SK-N-SH (cell line): ENCODE measurements around the gene SMIM44. TPM values are rescaled to one million over a fixed set of nuclear protein-coding genes. Genes with fewer than 3 reads are reported as not detected.
"Not testable (repeated sequence)": the region's sequence is repeated elsewhere in the genome, so short reads cannot be mapped to it uniquely, and the experiment has no call there.

Source experiments
- CTCF ChIA-PET: fragments of 300-600, 350-600 bp; formaldehyde crosslinking; extraction: SDS; loops from one replicate; lab custom pipeline; 2021; lab: Yijun Ruan, JAX
- POLR2A ChIA-PET: fragments of 350-600 bp; sonication (Branson Sonifier 250); formaldehyde crosslinking; extraction: SDS; loops from one replicate; lab custom pipeline; 2020; ENCODE audit warnings: antibody characterized with exemption, inconsistent platforms; lab: Yijun Ruan, JAX
- DNase-seq: peaks from one replicate; pipeline ENCODE4 v3.0.0; 2012
- H2AFZ ChIP-seq: fragments of 200-600 bp; sonication (generic); 2 replicates; pipeline ENCODE4 v1.8.1; 2016; ENCODE audit warnings: antibody characterized with exemption, mild to moderate bottlenecking, low read depth
- H3F3A ChIP-seq: fragments of 200-600 bp; sonication (generic); replicated peaks from 2 replicates; pipeline ENCODE3; 2016; ENCODE audit warnings: antibody characterized with exemption, mild to moderate bottlenecking; ENCODE audit not compliant: insufficient read depth
- H3K27ac ChIP-seq, 2 experiments: fragments of 200-500 bp in 1 of 2; fragments of 200-600 bp in 1 of 2; sonication (Bioruptor generic) in 1 of 2; sonication (generic), shearing (Covaris generic) in 1 of 2; 2 replicates each; pipeline versions ENCODE4 v1.5.1 to v1.6.1; 2014 to 2016; ENCODE audit warnings: low read depth in 2 of 2, inconsistent platforms in 1 of 2, low read length in 1 of 2, mild to moderate bottlenecking in 1 of 2, mixed read lengths in 1 of 2
- H3K27me3 ChIP-seq: fragments of 200-600 bp; sonication (generic), shearing (Covaris generic); 2 replicates; pipeline ENCODE4 v1.6.1; 2016; ENCODE audit warnings: mixed run types; ENCODE audit not compliant: insufficient read depth
- H3K36me3 ChIP-seq, 2 experiments: fragments of 200-500 bp in 1 of 2; fragments of 200-600 bp in 1 of 2; sonication (Bioruptor generic) in 1 of 2; sonication (generic) in 1 of 2; replicated peaks in 1 of 2; 2 replicates each; pipeline versions ENCODE3 to v1.5.1; 2014 to 2016; ENCODE audit warnings: low read length in 1 of 2, mild to moderate bottlenecking in 1 of 2; ENCODE audit not compliant: insufficient read depth in 2 of 2, control insufficient read depth in 1 of 2
- H3K4me1 ChIP-seq, 2 experiments: fragments of 200-500 bp in 1 of 2; fragments of 200-600 bp in 1 of 2; sonication (Bioruptor generic) in 1 of 2; sonication (generic), shearing (Covaris generic) in 1 of 2; 2 replicates each; pipeline versions ENCODE4 v1.5.1 to v1.6.1; 2014 to 2016; ENCODE audit warnings: low read depth in 1 of 2, low read length in 1 of 2, mixed run types in 1 of 2; ENCODE audit not compliant: insufficient read depth in 2 of 2, control insufficient read depth in 1 of 2
- H3K4me2 ChIP-seq: fragments of 200-600 bp; sonication (generic), shearing (Covaris generic); 2 replicates; pipeline ENCODE4 v1.6.1; 2017; ENCODE audit warnings: mixed run types
- H3K4me3 ChIP-seq, 2 experiments: fragments of 200-500 bp in 1 of 2; fragments of 200-600 bp in 1 of 2; sonication (Bioruptor generic) in 1 of 2; sonication (generic), shearing (Covaris generic) in 1 of 2; 2 replicates each; pipeline versions ENCODE4 v1.5.1 to v1.8.1; 2014 to 2016; ENCODE audit warnings: low read depth in 2 of 2, inconsistent platforms in 1 of 2, low read length in 1 of 2, mild to moderate bottlenecking in 1 of 2, mixed read lengths in 1 of 2, moderate library complexity in 1 of 2
- H3K79me2 ChIP-seq: fragments of 200-600 bp; sonication (generic); 2 replicates; pipeline ENCODE4 v1.8.1; 2017; ENCODE audit warnings: mild to moderate bottlenecking; ENCODE audit not compliant: insufficient read depth
- H3K9ac ChIP-seq: fragments of 200-600 bp; sonication (generic); 2 replicates; pipeline ENCODE4 v1.6.1; 2017; ENCODE audit warnings: mixed run types
- H3K9me2 ChIP-seq: fragments of 200-600 bp; sonication (generic); 2 replicates; pipeline ENCODE4 v1.6.1; 2017; ENCODE audit warnings: mixed run types
- H3K9me3 ChIP-seq: fragments of 200-600 bp; sonication (generic); 2 replicates; pipeline ENCODE4 v1.6.1; 2017; ENCODE audit warnings: mixed run types, mild to moderate bottlenecking, moderate library complexity
- H4K20me1 ChIP-seq: fragments of 200-600 bp; sonication (generic); 2 replicates; pipeline ENCODE4 v1.6.1; 2017; ENCODE audit warnings: mild to moderate bottlenecking, mixed run types; ENCODE audit not compliant: insufficient read depth
- FOXJ3 ChIP-seq: sonication (generic); formaldehyde crosslinking; IDR thresholded peaks from 2 replicates; pipeline ENCODE4 v1.5.1; 2020; ENCODE audit warnings: mild to moderate bottlenecking, missing genetic modification reagents
- GABPA ChIP-seq: IDR thresholded peaks from 2 replicates; pipeline ENCODE4 v1.4.0; 2012; ENCODE audit warnings: low read depth, mild to moderate bottlenecking
- JUND ChIP-seq: IDR thresholded peaks from 2 replicates; pipeline ENCODE4 v1.4.0; 2012
- NFIC ChIP-seq: IDR thresholded peaks from 2 replicates; pipeline ENCODE4 v1.4.0; 2012; ENCODE audit warnings: borderline replicate concordance
- NRF1 ChIP-seq: IDR thresholded peaks from 2 replicates; pipeline ENCODE4 v1.6.1; 2012; ENCODE audit warnings: low read depth, mild to moderate bottlenecking, low read length
- POLR2AphosphoS5 ChIP-seq: IDR thresholded peaks from 2 replicates; pipeline ENCODE4 v1.6.1; 2012; ENCODE audit warnings: low read depth, low read length
- RAD21 ChIP-seq: IDR thresholded peaks from 2 replicates; pipeline ENCODE4 v1.6.1; 2012; ENCODE audit warnings: mild to moderate bottlenecking, low read length
- RXRA ChIP-seq: IDR thresholded peaks from 2 replicates; pipeline ENCODE4 v1.4.0; 2012; ENCODE audit warnings: low read depth, mild to moderate bottlenecking, borderline replicate concordance
- SIN3A ChIP-seq: IDR thresholded peaks from 2 replicates; pipeline ENCODE4 v1.6.1; 2012; ENCODE audit warnings: low read depth, mild to moderate bottlenecking, low read length, moderate library complexity, borderline replicate concordance
- TEAD4 ChIP-seq: IDR thresholded peaks from 2 replicates; pipeline ENCODE4 v1.4.0; 2012; ENCODE audit warnings: mild to moderate bottlenecking, borderline replicate concordance; ENCODE audit not compliant: insufficient read depth
- WGBS: methylation state at CpG from one replicate; pipeline ENCODE4 v1.1.6; 2017; ENCODE audit warnings: low lambda C conversion rate; 5-methylcytosine and 5-hydroxymethylcytosine counted together
- polyA plus RNA-seq, 3 experiments: library from polyadenylated mRNA; depleted of rRNA; stranded (reverse); fragments of >200 nt; gene quantifications; 2 replicates each; pipeline ENCODE4 v1.2.3, GENCODE V29; 2012
- TF ChIP-seq, protein P1 (sequence below): IDR thresholded peaks from 2 replicates; pipeline ENCODE4 v1.4.0; 2012; ENCODE audit warnings: low read depth, borderline replicate concordance
- TF ChIP-seq, protein P2 (sequence below): fragments of 200-600 bp; sonication (generic); IDR thresholded peaks from 2 replicates; pipeline ENCODE4 v1.6.1; 2017; ENCODE audit warnings: antibody characterized with exemption, mild to moderate bottlenecking, moderate library complexity
- TF ChIP-seq, protein P3 (sequence below): fragments of 150-350 bp; IDR thresholded peaks from 2 replicates; pipeline ENCODE4 v1.6.1; 2016; ENCODE audit warnings: mild to moderate bottlenecking, low read depth, low read length

The SMIM44 gene
- polyA plus RNA-seq, 1 of the 3 experiments (the other 2 are of a cell fraction) = not detected

DNA sequence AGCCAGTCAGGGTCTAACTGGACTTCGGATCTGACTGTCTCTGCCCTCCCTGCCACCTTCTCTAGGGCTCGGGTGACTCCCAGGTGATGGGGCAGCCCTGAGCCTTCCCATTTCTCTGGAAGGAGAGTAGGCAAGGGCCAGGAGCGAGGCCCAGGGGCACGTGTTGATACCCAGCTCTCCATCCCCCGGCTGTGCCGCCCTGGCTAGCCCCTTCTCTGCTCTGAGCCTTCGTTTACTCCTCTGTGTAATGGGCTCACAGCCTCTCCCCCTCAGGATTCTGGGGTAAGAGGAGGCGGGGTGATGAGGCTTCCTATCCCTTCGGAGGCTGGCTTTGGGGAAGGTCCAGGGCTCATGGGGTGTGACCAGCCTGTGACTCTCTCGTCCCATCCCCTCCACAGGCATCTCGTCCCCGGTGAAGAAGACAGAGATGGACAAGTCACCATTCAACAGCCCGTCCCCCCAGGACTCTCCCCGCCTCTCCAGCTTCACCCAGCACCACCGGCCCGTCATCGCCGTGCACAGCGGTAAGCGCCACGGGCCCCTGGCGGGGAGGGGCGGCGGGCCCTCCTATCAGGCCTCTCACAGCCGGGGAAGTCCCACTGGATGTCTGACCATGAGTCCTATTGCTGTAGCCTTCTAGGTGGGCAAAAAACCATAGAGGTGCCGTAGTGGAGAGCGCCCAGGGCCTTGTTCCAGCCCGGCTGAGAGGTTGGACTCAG lies 34.5 kb downstream of the SMIM44 start:
- Histone ChIP-seq H4K20me1 (peaks cover 28% of the 10 kb centered on the region), H3K9ac (no peak overlapping the region), H3K4me1 (peaks cover 0 to 13% of the 10 kb centered on the region in 2 experiments; a peak in 1 of 4 replicates), H3F3A (peaks cover 27% of the 10 kb centered on the region), H3K36me3 (peaks cover 19 to 42% of the 10 kb centered on the region in 2 experiments), H3K4me3 (no peak overlapping the region), H3K79me2 (peaks cover 12% of the 10 kb centered on the region; the same call in 1 of the 2 replicates), H3K9me2 (no peaks in the 10 kb centered on the region), H3K27me3 (no peaks in the 10 kb centered on the region), H3K27ac (peak overlapping the region in 1 of 2 experiments; percentile 97; a peak in 2 of 4 replicates), H3K4me2 (no peak overlapping the region), H3K9me3 (no peaks in the 10 kb centered on the region), H2AFZ (no peak overlapping the region)
- 99% methylated on average over 13 of the region's 28 CpGs for WGBS
- ChIA-PET CTCF (interaction anchor here (0.7 to 2.0 kb wide), 2 partner anchors 10 to 23 kb away, joined by 3 to 10 read pairs; no protein-coding TSS in a partner anchor), POLR2A (no interaction called here)
- no peak for DNase-seq
- TF ChIP-seq NFIC = no peak
- TF ChIP-seq, protein P1, sequence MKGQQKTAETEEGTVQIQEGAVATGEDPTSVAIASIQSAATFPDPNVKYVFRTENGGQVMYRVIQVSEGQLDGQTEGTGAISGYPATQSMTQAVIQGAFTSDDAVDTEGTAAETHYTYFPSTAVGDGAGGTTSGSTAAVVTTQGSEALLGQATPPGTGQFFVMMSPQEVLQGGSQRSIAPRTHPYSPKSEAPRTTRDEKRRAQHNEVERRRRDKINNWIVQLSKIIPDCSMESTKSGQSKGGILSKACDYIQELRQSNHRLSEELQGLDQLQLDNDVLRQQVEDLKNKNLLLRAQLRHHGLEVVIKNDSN = no peak
- TF ChIP-seq POLR2AphosphoS5 = no peak
- TF ChIP-seq JUND = no peak
- no peak for TF ChIP-seq FOXJ3 (CRISPR knock-in tag)
- TF ChIP-seq TEAD4 = no peak
- TF ChIP-seq RXRA = no peak
- TF ChIP-seq SIN3A = no peak
- TF ChIP-seq, protein P2, sequence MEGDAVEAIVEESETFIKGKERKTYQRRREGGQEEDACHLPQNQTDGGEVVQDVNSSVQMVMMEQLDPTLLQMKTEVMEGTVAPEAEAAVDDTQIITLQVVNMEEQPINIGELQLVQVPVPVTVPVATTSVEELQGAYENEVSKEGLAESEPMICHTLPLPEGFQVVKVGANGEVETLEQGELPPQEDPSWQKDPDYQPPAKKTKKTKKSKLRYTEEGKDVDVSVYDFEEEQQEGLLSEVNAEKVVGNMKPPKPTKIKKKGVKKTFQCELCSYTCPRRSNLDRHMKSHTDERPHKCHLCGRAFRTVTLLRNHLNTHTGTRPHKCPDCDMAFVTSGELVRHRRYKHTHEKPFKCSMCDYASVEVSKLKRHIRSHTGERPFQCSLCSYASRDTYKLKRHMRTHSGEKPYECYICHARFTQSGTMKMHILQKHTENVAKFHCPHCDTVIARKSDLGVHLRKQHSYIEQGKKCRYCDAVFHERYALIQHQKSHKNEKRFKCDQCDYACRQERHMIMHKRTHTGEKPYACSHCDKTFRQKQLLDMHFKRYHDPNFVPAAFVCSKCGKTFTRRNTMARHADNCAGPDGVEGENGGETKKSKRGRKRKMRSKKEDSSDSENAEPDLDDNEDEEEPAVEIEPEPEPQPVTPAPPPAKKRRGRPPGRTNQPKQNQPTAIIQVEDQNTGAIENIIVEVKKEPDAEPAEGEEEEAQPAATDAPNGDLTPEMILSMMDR = no peak
- TF ChIP-seq GABPA = no peak
- TF ChIP-seq RAD21 = no peak
- TF ChIP-seq NRF1 = no peak
- TF ChIP-seq, protein P3, sequence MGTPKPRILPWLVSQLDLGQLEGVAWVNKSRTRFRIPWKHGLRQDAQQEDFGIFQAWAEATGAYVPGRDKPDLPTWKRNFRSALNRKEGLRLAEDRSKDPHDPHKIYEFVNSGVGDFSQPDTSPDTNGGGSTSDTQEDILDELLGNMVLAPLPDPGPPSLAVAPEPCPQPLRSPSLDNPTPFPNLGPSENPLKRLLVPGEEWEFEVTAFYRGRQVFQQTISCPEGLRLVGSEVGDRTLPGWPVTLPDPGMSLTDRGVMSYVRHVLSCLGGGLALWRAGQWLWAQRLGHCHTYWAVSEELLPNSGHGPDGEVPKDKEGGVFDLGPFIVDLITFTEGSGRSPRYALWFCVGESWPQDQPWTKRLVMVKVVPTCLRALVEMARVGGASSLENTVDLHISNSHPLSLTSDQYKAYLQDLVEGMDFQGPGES = no peak

DNA sequence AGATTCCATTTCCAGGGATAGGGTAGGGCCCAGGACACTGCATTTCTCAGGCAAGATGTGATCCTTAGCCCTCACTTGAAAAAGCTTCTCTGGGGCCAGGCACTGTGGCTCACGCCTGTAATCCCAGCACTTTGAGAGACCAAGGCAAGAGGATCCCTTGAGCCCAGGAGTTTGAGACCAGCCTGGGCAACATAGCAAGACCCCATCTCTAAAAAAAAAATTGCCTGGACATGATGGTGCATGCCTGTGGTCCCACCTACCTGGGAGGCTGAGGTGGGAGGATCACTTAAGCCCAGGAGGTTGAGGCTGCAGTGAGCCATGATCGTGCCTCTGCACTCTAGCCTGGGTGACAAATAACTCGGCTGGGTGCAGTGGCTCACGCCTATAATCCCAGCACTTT lies 36.6 kb downstream of the SMIM44 start:
- H3K4me2 ChIP-seq, H2AFZ ChIP-seq, H3K9ac ChIP-seq, H3K9me3 ChIP-seq, DNase-seq, H3K27ac ChIP-seq, H3K4me3 ChIP-seq, H3K27me3 ChIP-seq, H3K9me2 ChIP-seq: not testable (repeated sequence)
- Histone ChIP-seq H3K4me1 (peaks cover 0 to 31% of the 10 kb centered on the region in 2 experiments; a peak in 1 of 4 replicates), H3K79me2 (peaks cover 11% of the 10 kb centered on the region; the same call in 1 of the 2 replicates), H3F3A (peaks cover 30% of the 10 kb centered on the region), H3K36me3 (peaks cover 10 to 30% of the 10 kb centered on the region in 2 experiments), H4K20me1 (peaks cover 32% of the 10 kb centered on the region)
- WGBS = 97% methylated on average over 4 of the region's 4 CpGs
- POLR2A ChIA-PET = interaction anchor here (1.7 kb wide), 1 partner anchor 12 kb away, joined by 5 read pairs; no protein-coding TSS in a partner anchor
- CTCF ChIA-PET = interaction anchor here (0.6 kb wide), 1 partner anchor 17 kb away, joined by 3 read pairs; no protein-coding TSS in a partner anchor
